ENCODE data around the gene ZNF17.

GRCh38 chr19:57421037-57421436, 10.1 kb downstream of the ZNF17 start:
- no peak for TF ChIP-seq CTCF (IDR thresholded peaks at IDR 0.05)
- TF ChIP-seq EP300 (IDR thresholded peaks at IDR 0.05): no peak
- TF ChIP-seq POLR2A (IDR thresholded peaks at IDR 0.05): no peak
